GM20000 (cell line): ENCODE results near the gene PTPRN2.

Source experiments
- DNase-seq: peaks from one replicate; pipeline ENCODE4 v3.0.0; 2012; ENCODE audit warnings: low spot score
- CTCF ChIP-seq: IDR thresholded peaks from 2 replicates; pipeline ENCODE4 v1.5.1; 2012; ENCODE audit warnings: mild to moderate bottlenecking, control low read depth; ENCODE audit errors: extremely low read depth, missing control alignments

PTPRN2 gene

GRCh38 chr7:157762824-157763223, 824.8 kb downstream of the PTPRN2 start:
- TF ChIP-seq CTCF: no peak
- DNase-seq: no peak

- DNase-seq: no peak
- TF ChIP-seq CTCF: no peak
Measured at GRCh38 chr7:157760004-157760730, 827.5 kb downstream of the PTPRN2 start.

GRCh38 chr7:157759246-157759805, 828.3 kb downstream of the PTPRN2 start:
- TF ChIP-seq CTCF: no peak
- DNase-seq: no peak

- TF ChIP-seq CTCF: no peak
- DNase-seq: no peak
Measured at GRCh38 chr7:157758468-157759245, 829.0 kb downstream of the PTPRN2 start.

- no peak for TF ChIP-seq CTCF
- no peak for DNase-seq
Measured at GRCh38 chr7:157757776-157758467, 829.7 kb downstream of the PTPRN2 start.

- DNase-seq: no peak
- no peak for TF ChIP-seq CTCF
Measured at GRCh38 chr7:157757211-157757610, 830.4 kb downstream of the PTPRN2 start.
